KMS-11 (cell line): ENCODE data around the gene UBA52.

Experiments used
- H2AFZ ChIP-seq: fragments of 200-600 bp; sonication (generic); 2 replicates; pipeline ENCODE4 v1.6.1; 2016; ENCODE audit warnings: antibody characterized with exemption, mixed run types, low read depth
- H3K27ac ChIP-seq: fragments of 200-600 bp; sonication (generic); 2 replicates; pipeline ENCODE4 v1.6.1; 2016; ENCODE audit warnings: mild to moderate bottlenecking, mixed run types
- H3K27me3 ChIP-seq: fragments of 200-600 bp; sonication (generic); 2 replicates; pipeline ENCODE4 v1.6.1; 2017; ENCODE audit warnings: mild to moderate bottlenecking, low read depth, mixed run types, moderate library complexity; ENCODE audit not compliant: insufficient read depth
- H3K36me3 ChIP-seq: fragments of 200-600 bp; sonication (generic); 2 replicates; pipeline ENCODE4 v1.6.1; 2017; ENCODE audit warnings: mild to moderate bottlenecking, mixed run types; ENCODE audit not compliant: insufficient read depth
- H3K4me1 ChIP-seq: fragments of 200-600 bp; sonication (generic); 2 replicates; pipeline ENCODE4 v1.6.1; 2016; ENCODE audit warnings: mild to moderate bottlenecking, low read depth, mixed run types; ENCODE audit not compliant: poor library complexity, severe bottlenecking
- H3K4me2 ChIP-seq: fragments of 200-600 bp; sonication (generic); 2 replicates; pipeline ENCODE4 v1.7.0; 2016; ENCODE audit warnings: mild to moderate bottlenecking, mixed run types
- H3K4me3 ChIP-seq: fragments of 200-600 bp; sonication (generic); IDR thresholded peaks from 2 replicates; pipeline ENCODE4 v1.6.1; 2017; ENCODE audit warnings: low read depth, low read length, mixed read lengths; ENCODE audit not compliant: insufficient read depth
- H3K79me2 ChIP-seq: fragments of 200-600 bp; sonication (generic); 2 replicates; pipeline ENCODE4 v1.6.1; 2016; ENCODE audit warnings: low read depth, mixed run types; ENCODE audit not compliant: insufficient read depth
- H3K9ac ChIP-seq: fragments of 200-600 bp; sonication (generic); 2 replicates; pipeline ENCODE4 v1.6.1; 2016; ENCODE audit warnings: mild to moderate bottlenecking, mixed run types
- H4K20me1 ChIP-seq: fragments of 200-600 bp; sonication (generic); 2 replicates; pipeline ENCODE4 v1.6.1; 2016; ENCODE audit warnings: mild to moderate bottlenecking, mixed run types; ENCODE audit not compliant: insufficient read depth
- TF ChIP-seq, protein P1 (sequence below): fragments of 200-600 bp; sonication (generic); conservative IDR thresholded peaks from 2 replicates; pipeline ENCODE4 v1.6.1; 2017; ENCODE audit warnings: low read depth, mild to moderate bottlenecking, antibody characterized with exemption, low read length, moderate library complexity, mixed read lengths

Gene UBA52

DNA sequence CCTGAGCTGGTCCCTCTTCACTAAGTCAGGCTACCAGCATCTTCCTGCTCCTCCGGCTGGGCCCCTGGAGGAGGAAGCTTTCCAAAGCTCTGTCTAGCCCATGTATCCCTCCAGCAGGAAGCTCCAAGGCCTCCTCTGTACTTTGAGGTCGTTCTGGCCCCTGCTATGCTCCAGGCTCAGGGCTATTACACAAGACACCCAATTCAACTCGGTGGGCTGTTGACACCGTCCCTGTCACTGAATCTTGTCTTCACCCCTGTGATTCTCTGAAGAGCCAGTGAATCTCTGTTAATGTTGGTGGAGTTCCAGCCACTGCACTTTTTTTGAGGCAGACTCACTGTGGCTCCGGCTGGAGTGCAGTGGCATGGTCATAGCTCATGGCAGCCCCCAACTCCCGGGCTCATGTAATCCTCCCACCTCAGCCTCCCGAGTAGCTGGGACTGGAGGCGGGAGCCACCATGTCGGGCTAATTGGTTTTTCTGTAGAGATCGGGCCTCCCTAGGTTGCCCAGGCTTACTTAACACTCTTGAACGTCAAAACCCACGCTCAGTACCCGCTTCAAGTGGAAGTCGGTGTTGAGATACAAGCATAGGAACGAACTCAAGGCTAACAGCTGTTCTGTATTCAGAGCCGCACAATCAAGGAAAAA, 16.4 kb downstream of the UBA52 start:
- Histone ChIP-seq H3K79me2 (peaks cover 10% of the 10 kb centered on the region), H3K9ac (peak overlapping the region; percentile 89; the same call in 1 of the 2 replicates), H3K4me2 (peak overlapping the region; percentile 62; the same call in 1 of the 2 replicates), H4K20me1 (no peaks in the 10 kb centered on the region), H3K4me3 (no peak overlapping the region), H2AFZ (peak overlapping the region; percentile 79), H3K27ac (peak overlapping the region; percentile 94), H3K4me1 (peaks cover 14% of the 10 kb centered on the region), H3K36me3 (no peaks in the 10 kb centered on the region), H3K27me3 (no peaks in the 10 kb centered on the region)
- TF ChIP-seq, protein P1, sequence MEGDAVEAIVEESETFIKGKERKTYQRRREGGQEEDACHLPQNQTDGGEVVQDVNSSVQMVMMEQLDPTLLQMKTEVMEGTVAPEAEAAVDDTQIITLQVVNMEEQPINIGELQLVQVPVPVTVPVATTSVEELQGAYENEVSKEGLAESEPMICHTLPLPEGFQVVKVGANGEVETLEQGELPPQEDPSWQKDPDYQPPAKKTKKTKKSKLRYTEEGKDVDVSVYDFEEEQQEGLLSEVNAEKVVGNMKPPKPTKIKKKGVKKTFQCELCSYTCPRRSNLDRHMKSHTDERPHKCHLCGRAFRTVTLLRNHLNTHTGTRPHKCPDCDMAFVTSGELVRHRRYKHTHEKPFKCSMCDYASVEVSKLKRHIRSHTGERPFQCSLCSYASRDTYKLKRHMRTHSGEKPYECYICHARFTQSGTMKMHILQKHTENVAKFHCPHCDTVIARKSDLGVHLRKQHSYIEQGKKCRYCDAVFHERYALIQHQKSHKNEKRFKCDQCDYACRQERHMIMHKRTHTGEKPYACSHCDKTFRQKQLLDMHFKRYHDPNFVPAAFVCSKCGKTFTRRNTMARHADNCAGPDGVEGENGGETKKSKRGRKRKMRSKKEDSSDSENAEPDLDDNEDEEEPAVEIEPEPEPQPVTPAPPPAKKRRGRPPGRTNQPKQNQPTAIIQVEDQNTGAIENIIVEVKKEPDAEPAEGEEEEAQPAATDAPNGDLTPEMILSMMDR = no peak

DNA sequence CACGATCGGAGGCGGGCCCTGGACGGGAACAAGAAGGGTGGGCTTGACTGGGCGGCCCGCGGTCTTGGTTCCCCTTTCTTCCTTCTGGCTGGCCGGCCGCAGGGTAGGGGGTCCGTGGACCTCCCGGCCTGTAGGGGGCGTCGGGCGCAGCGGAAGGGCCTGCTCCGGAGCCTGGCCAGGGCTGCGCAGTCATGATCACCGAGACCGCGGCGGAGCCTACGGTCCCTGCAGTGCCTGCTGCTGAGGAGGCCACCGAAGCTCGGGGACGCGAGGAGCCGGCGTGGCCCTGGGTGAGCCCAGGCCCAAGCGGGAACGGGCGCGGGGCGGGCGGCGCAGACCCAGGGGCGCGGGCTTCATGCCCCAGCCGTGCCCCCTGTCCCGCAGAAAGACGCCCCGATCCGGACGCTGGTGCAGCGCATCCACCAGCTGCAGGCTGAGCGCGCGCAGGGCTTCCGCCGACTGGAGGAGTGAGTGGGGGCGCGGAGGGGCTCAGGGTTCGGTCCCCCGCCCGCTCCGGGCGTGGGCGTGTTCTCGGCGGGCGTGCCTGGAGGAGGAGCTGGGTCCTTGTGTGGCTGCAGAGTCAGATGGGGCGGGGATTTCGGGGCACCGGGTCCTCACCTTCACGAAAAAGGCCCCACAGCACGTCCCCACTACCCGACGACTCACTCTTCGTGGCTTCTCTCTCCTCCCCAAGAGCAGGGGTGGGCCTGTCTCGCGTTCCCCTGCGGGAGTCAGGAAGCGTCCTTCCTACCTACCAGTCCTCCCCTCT, 17.1 kb downstream of the UBA52 start, which contains the start of gene REX1BD:
Gene REX1BD, plus strand, starts transcription at position 188 of the 769 bp plus-strand sequence. Its CDS starts 4 bp downstream, at position 192.
- H3K27me3 ChIP-seq = no peaks in the 10 kb centered on the region
- TF ChIP-seq, protein P1 = peak; percentile 82
- H3K9ac ChIP-seq = peak within 1 kb of the TSS; percentile 89
- peak within 1 kb of the TSS; percentile 99 for H3K4me2 ChIP-seq
- H3K36me3 ChIP-seq = no peaks in the 10 kb centered on the region
- no peak within 1 kb of the TSS for H3K4me3 ChIP-seq
- H3K27ac ChIP-seq = peak within 1 kb of the TSS; percentile 94
- H2AFZ ChIP-seq = peak within 1 kb of the TSS; percentile 79
- H4K20me1 ChIP-seq = no peaks in the 10 kb centered on the region
- peaks cover 14% of the 10 kb centered on the region for H3K4me1 ChIP-seq
- H3K79me2 ChIP-seq = peaks cover 10% of the 10 kb centered on the region

DNA sequence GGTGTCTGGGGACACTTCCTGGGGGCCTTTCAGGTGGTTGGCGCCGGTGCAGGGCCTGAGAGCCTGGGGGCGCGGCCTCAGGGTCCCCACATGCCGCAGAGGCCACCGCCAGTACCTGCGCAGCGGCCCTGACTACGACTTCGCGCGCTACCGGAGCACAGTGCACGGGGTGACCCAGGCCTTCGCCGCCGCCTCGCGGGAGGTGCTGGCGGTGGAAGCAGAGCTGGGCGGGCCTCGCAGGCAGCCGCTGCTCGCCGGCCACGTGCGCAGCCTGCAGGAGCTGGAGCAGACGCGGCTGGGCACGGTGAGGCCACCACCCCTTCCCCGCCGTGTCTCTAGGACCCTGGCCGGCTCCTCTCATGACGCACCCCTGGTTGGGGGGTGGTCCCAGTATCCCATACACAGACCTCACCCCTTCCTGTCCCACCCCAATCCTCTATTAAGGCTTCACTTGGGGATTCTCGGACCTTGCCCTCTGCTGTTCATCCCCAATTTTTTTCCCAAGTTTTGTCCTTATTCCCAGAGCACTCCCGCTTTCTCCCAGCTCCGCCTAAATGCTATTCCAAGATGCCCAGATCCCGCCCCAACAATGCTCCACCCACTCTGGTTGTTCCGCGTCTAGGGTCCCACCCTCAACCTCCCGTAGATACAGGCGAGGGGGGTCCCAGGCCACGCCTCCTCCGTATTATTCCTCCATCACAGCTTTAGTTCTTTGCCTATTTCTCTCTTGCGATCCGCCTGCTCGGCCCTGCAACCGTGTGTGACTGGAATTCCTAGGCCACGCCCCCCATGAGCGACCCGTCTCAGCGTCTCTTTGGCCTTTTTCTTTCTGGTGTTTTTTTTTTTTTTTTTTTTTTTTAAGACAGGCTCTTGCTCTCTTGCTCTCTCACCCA, 18.0 kb downstream of the UBA52 start:
- peak overlapping the region; percentile 89 for H3K9ac ChIP-seq
- peaks cover 17% of the 10 kb centered on the region for H3K4me1 ChIP-seq
- H2AFZ ChIP-seq = peak overlapping the region; percentile 79; the same call in 1 of the 2 replicates
- TF ChIP-seq, protein P1 = no peak
- no peaks in the 10 kb centered on the region for H3K36me3 ChIP-seq
- H3K4me3 ChIP-seq = no peak overlapping the region
- no peaks in the 10 kb centered on the region for H3K27me3 ChIP-seq
- no peaks in the 10 kb centered on the region for H4K20me1 ChIP-seq
- peak overlapping the region; percentile 99 for H3K4me2 ChIP-seq
- H3K27ac ChIP-seq = peak overlapping the region; percentile 94
- H3K79me2 ChIP-seq = peaks cover 10% of the 10 kb centered on the region
